Caco-2 (cell line): ENCODE data around the gene HERC5. TPM values are rescaled to one million over a fixed set of nuclear protein-coding genes. Genes with fewer than 3 reads are reported as not detected.

Source experiments
- BruUV-seq: library from RNA; stranded (reverse); fragments of 400-500 nt; replicated peaks from 2 replicates; lab custom pipeline; 2021; lab: Mats Ljungman, UMichigan
- CTCF ChIA-PET: fragments of 300-600 bp; sonication (Branson Sonifier 250); formaldehyde crosslinking; loops from one replicate; lab custom pipeline; 2022; ENCODE audit warnings: antibody characterized with exemption; lab: Charles Lee
- POLR2A ChIA-PET: fragments of 300-600 bp; sonication (Branson Sonifier 250); formaldehyde crosslinking; loops from one replicate; lab custom pipeline; 2022; ENCODE audit warnings: antibody characterized with exemption; lab: Charles Lee
- DNase-seq, 2 experiments: peaks; one replicate each; pipeline versions ENCODE4 v3.0.0 to v3.0.0-alpha.2; 2020 to 2022
- H3K27me3 ChIP-seq: replicated peaks from 2 replicates; pipeline ENCODE4 v1.6.0; 2011; ENCODE audit warnings: low read length; ENCODE audit not compliant: control insufficient read depth, insufficient read depth
- H3K36me3 ChIP-seq: 2 replicates; pipeline ENCODE4 v1.5.1; 2011; ENCODE audit warnings: low read length; ENCODE audit not compliant: control insufficient read depth, insufficient read depth
- H3K4me1 ChIP-seq: fragments of 250-450 bp; sonication (Bioruptor Pico); 2 replicates; pipeline ENCODE4 v1.5.1; 2020; ENCODE audit warnings: mild to moderate bottlenecking
- H3K4me3 ChIP-seq: 2 replicates; pipeline ENCODE4 v1.5.1; 2011; ENCODE audit warnings: low read depth, mild to moderate bottlenecking, control low read depth, low read length
- H3K9me3 ChIP-seq: fragments of 250-450 bp; sonication (Bioruptor Pico); 2 replicates; pipeline ENCODE4 v1.5.1; 2020; ENCODE audit warnings: mild to moderate bottlenecking, moderate library complexity
- H3K27ac Mint-ChIP-seq: one replicate; pipeline ENCODE4 v1.8.0; 2022; ENCODE audit warnings: mixed read lengths; ENCODE audit not compliant: unreplicated experiment
- H3K27me3 Mint-ChIP-seq: one replicate; pipeline ENCODE4 v1.8.0; 2022; ENCODE audit warnings: mixed read lengths; ENCODE audit not compliant: insufficient read depth, unreplicated experiment
- H3K36me3 Mint-ChIP-seq: one replicate; pipeline ENCODE4 v1.8.0; 2022; ENCODE audit warnings: mild to moderate bottlenecking, mixed read lengths; ENCODE audit not compliant: insufficient read depth, unreplicated experiment
- H3K4me1 Mint-ChIP-seq: one replicate; pipeline ENCODE4 v1.8.0; 2022; ENCODE audit warnings: low read depth, mixed read lengths; ENCODE audit not compliant: unreplicated experiment
- H3K4me3 Mint-ChIP-seq: one replicate; pipeline ENCODE4 v1.8.0; 2022; ENCODE audit warnings: mild to moderate bottlenecking, moderate library complexity, mixed read lengths; ENCODE audit not compliant: unreplicated experiment
- H3K9me3 Mint-ChIP-seq: one replicate; pipeline ENCODE4 v1.8.0; 2022; ENCODE audit warnings: mixed read lengths; ENCODE audit not compliant: unreplicated experiment
- CTCF ChIP-seq, 2 experiments: fragments of 200-600 bp in 1 of 2; IDR thresholded peaks; 1 replicate in 1 of 2; 2 replicates in 1 of 2; pipeline versions ENCODE4 v1.5.1 to v1.8.0; 2011 to 2022; ENCODE audit warnings: antibody characterized with exemption in 1 of 2, control low read depth in 1 of 2, inconsistent platforms in 1 of 2, low read depth in 1 of 2, low read length in 1 of 2, mild to moderate bottlenecking in 1 of 2, moderate library complexity in 1 of 2; ENCODE audit not compliant: insufficient read depth in 1 of 2, severe bottlenecking in 1 of 2, unreplicated experiment in 1 of 2
- intact Hi-C: fragments of 100-400 bp; cut with micrococcal nuclease; formaldehyde crosslinking; loops from one replicate; pipeline ENCODE4 v1.10.0; 2022; ENCODE audit not compliant: unreplicated experiment
- total RNA-seq: library from RNA; stranded (reverse); gene quantifications from 2 replicates; pipeline ENCODE4 v1.2.3, GENCODE V29; 2022

The HERC5 gene
- total RNA-seq, 1 experiment from 2014 or later = 5.6 TPM

- H3K36me3 Mint-ChIP-seq = no peaks in the 10 kb centered on the region
- H3K4me3 Mint-ChIP-seq = no peak overlapping the region
- Histone ChIP-seq H3K27me3 (no peaks in the 10 kb centered on the region), H3K9me3 (no peaks in the 10 kb centered on the region), H3K4me1 (no peaks in the 10 kb centered on the region), H3K4me3 (no peak overlapping the region), H3K36me3 (no peaks in the 10 kb centered on the region)
- no peak overlapping the region for H3K27ac Mint-ChIP-seq
- ChIA-PET CTCF (no interaction called here), POLR2A (no interaction called here)
- no peaks in the 10 kb centered on the region for H3K27me3 Mint-ChIP-seq
- TF ChIP-seq CTCF (IDR thresholded peaks at IDR 0.05; ENCODE audit: insufficient read depth in 1 of 2, low read depth in 1 of 2, low read length in 1 of 2, severe bottlenecking in 1 of 2, unreplicated experiment in 1 of 2) = no peak
- DNase-seq = no peak
- no peaks in the 10 kb centered on the region for H3K4me1 Mint-ChIP-seq
- no TSS peak for BruUV-seq
- H3K9me3 Mint-ChIP-seq = peaks cover 10% of the 10 kb centered on the region
- intact Hi-C loops = no loop called here
Observed at GRCh38 chr4:88449290-88449689, 7.6 kb upstream of the HERC5 start.

- peaks cover 10% of the 10 kb centered on the region for H3K9me3 Mint-ChIP-seq
- no peak overlapping the region for H3K4me3 Mint-ChIP-seq
- no peaks in the 10 kb centered on the region for H3K4me1 Mint-ChIP-seq
- Histone ChIP-seq H3K4me1 (no peaks in the 10 kb centered on the region), H3K36me3 (no peaks in the 10 kb centered on the region), H3K4me3 (no peak overlapping the region), H3K27me3 (no peaks in the 10 kb centered on the region), H3K9me3 (no peaks in the 10 kb centered on the region)
- ChIA-PET CTCF (no interaction called here), POLR2A (no interaction called here)
- no peaks in the 10 kb centered on the region for H3K27me3 Mint-ChIP-seq
- DNase-seq = no peak
- H3K36me3 Mint-ChIP-seq = no peaks in the 10 kb centered on the region
- intact Hi-C loops = no loop called here
- TF ChIP-seq CTCF (IDR thresholded peaks at IDR 0.05; ENCODE audit: insufficient read depth in 1 of 2, low read depth in 1 of 2, low read length in 1 of 2, severe bottlenecking in 1 of 2, unreplicated experiment in 1 of 2) = no peak
- no peak overlapping the region for H3K27ac Mint-ChIP-seq
- no TSS peak for BruUV-seq
Observed at GRCh38 chr4:88451205-88451604, 5.7 kb upstream of the HERC5 start.

- Histone ChIP-seq H3K27me3 (no peaks in the 10 kb centered on the region), H3K36me3 (no peaks in the 10 kb centered on the region), H3K9me3 (no peaks in the 10 kb centered on the region), H3K4me3 (no peak overlapping the region), H3K4me1 (no peaks in the 10 kb centered on the region)
- ChIA-PET CTCF (no interaction called here), POLR2A (no interaction called here)
- H3K36me3 Mint-ChIP-seq = peaks cover 9% of the 10 kb centered on the region
- H3K4me3 Mint-ChIP-seq = no peak overlapping the region
- intact Hi-C loops = no loop called here
- no peak overlapping the region for H3K27ac Mint-ChIP-seq
- no peak for TF ChIP-seq CTCF (IDR thresholded peaks at IDR 0.05; ENCODE audit: insufficient read depth in 1 of 2, low read depth in 1 of 2, low read length in 1 of 2, severe bottlenecking in 1 of 2, unreplicated experiment in 1 of 2)
- H3K9me3 Mint-ChIP-seq = peaks cover 10% of the 10 kb centered on the region
- no peak for DNase-seq
- H3K27me3 Mint-ChIP-seq = no peaks in the 10 kb centered on the region
- no TSS peak for BruUV-seq
- H3K4me1 Mint-ChIP-seq = no peaks in the 10 kb centered on the region
Observed at GRCh38 chr4:88452912-88453311, 4.0 kb upstream of the HERC5 start.
